PC-3 (cell line): ENCODE data around the gene COL4A1. TPM values are rescaled to one million over a fixed set of nuclear protein-coding genes. Genes with fewer than 3 reads are reported as not detected.

Experiments used
- ATAC-seq: fragments of 200-7000 bp; cut with Tn5 transposase; 2 replicates; pipeline ENCODE4 v1.9.1; 2020; ENCODE audit warnings: mild to moderate bottlenecking, moderate library complexity
- BruUV-seq: library from RNA; stranded (reverse); fragments of 400-500 nt; replicated peaks from 2 replicates; lab custom pipeline; 2021; lab: Mats Ljungman, UMichigan
- CTCF ChIA-PET: fragments of 300-600 bp; sonication (Branson Sonifier 250); formaldehyde crosslinking; loops from one replicate; lab custom pipeline; 2022; ENCODE audit warnings: antibody characterized with exemption; lab: Charles Lee
- POLR2A ChIA-PET: fragments of 300-600 bp; sonication (Branson Sonifier 250); formaldehyde crosslinking; loops from one replicate; lab custom pipeline; 2022; ENCODE audit warnings: antibody characterized with exemption; ENCODE audit not compliant: unreplicated experiment; lab: Charles Lee
- DNase-seq: peaks from one replicate; pipeline ENCODE4 v3.0.0-alpha.2; 2015
- H2AFZ ChIP-seq: fragments of 300-600 bp; sonication (generic); 2 replicates; pipeline ENCODE4 v1.6.0; 2016; ENCODE audit warnings: antibody characterized with exemption, low read length
- H3F3A ChIP-seq: fragments of 300-600 bp; sonication (generic); one replicate; pipeline ENCODE4 v1.6.0; 2017; ENCODE audit warnings: antibody characterized with exemption, low read length, control low read depth, mild to moderate bottlenecking; ENCODE audit not compliant: unreplicated experiment
- H3K27ac ChIP-seq: fragments of 300-600 bp; sonication (generic); 2 replicates; pipeline ENCODE4 v1.5.1; 2016; ENCODE audit warnings: mild to moderate bottlenecking, low read length
- H3K27me3 ChIP-seq: fragments of 300-600 bp; sonication (generic); 2 replicates; pipeline ENCODE4 v1.6.1; 2016; ENCODE audit warnings: low read length, mixed read lengths
- H3K36me3 ChIP-seq: fragments of 300-600 bp; sonication (generic); 2 replicates; pipeline ENCODE4 v1.6.1; 2016; ENCODE audit warnings: low read depth, mixed run types, low read length, mixed read lengths
- H3K4me1 ChIP-seq: fragments of 300-600 bp; sonication (generic); 2 replicates; pipeline ENCODE4 v1.5.1; 2016; ENCODE audit warnings: low read length; ENCODE audit not compliant: insufficient read depth
- H3K4me2 ChIP-seq: fragments of 300-600 bp; sonication (generic); 2 replicates; pipeline ENCODE4 v1.6.0; 2016; ENCODE audit warnings: low read length
- H3K4me3 ChIP-seq: fragments of 300-600 bp; sonication (generic); 2 replicates; pipeline ENCODE4 v1.5.1; 2016; ENCODE audit warnings: mild to moderate bottlenecking, low read length, mixed read lengths
- H3K79me2 ChIP-seq: fragments of 300-600 bp; sonication (generic); 2 replicates; pipeline ENCODE4 v1.6.1; 2017; ENCODE audit warnings: low read length, mixed read lengths
- H3K9ac ChIP-seq: fragments of 300-600 bp; sonication (generic); 2 replicates; pipeline ENCODE4 v1.6.0; 2016; ENCODE audit warnings: mild to moderate bottlenecking, low read length
- H3K9me2 ChIP-seq: fragments of 300-600 bp; sonication (generic); replicated peaks from 2 replicates; pipeline ENCODE4 v1.6.1; 2016; ENCODE audit warnings: mixed run types, low read length, mixed read lengths
- H3K9me3 ChIP-seq: fragments of 300-600 bp; sonication (generic); 2 replicates; pipeline ENCODE4 v1.6.1; 2016; ENCODE audit warnings: low read length, mixed read lengths
- H4K20me1 ChIP-seq: fragments of 300-600 bp; sonication (generic); 2 replicates; pipeline ENCODE4 v1.6.1; 2016; ENCODE audit warnings: low read length, mixed read lengths
- EZH2 ChIP-seq: fragments of 300-600 bp; sonication (generic); IDR thresholded peaks from one replicate; pipeline ENCODE4 v1.6.1; 2017; ENCODE audit warnings: antibody characterized with exemption, mild to moderate bottlenecking, low read length; ENCODE audit not compliant: unreplicated experiment
- EZH2phosphoT487 ChIP-seq: fragments of 300-600 bp; sonication (generic); IDR thresholded peaks from 2 replicates; pipeline ENCODE4 v1.6.1; 2018; ENCODE audit warnings: mild to moderate bottlenecking, antibody characterized with exemption, low read length, borderline replicate concordance
- intact Hi-C: fragments of 100-400 bp; cut with micrococcal nuclease; formaldehyde crosslinking; loops from 2 replicates; pipeline ENCODE4 v1.9.0; 2023
- total RNA-seq: library from RNA; depleted of rRNA; stranded (reverse); fragments of >200 nt; gene quantifications from 2 replicates; pipeline ENCODE4 v1.2.3, GENCODE V29; 2014
- TF ChIP-seq, protein P1 (sequence below): fragments of 300-600 bp; sonication (generic); conservative IDR thresholded peaks from 2 replicates; pipeline ENCODE4 v1.5.1; 2017; ENCODE audit warnings: antibody characterized with exemption, low read depth, mild to moderate bottlenecking, low read length

COL4A1 gene
- total RNA-seq, 1 experiment from 2014 or later: 48.7 TPM

- Histone ChIP-seq H3K4me1 (no peaks in the 10 kb centered on the region), H3K9me2 (no peaks in the 10 kb centered on the region), H3K9ac (no peak overlapping the region), H4K20me1 (no peaks in the 10 kb centered on the region), H3K4me2 (no peak overlapping the region), H3K27me3 (no peaks in the 10 kb centered on the region), H2AFZ (no peak overlapping the region), H3K27ac (no peak overlapping the region), H3K9me3 (no peaks in the 10 kb centered on the region), H3K79me2 (no peaks in the 10 kb centered on the region), H3K36me3 (no peaks in the 10 kb centered on the region), H3K4me3 (no peak overlapping the region), H3F3A (no peaks in the 10 kb centered on the region)
- TF ChIP-seq EZH2: no peak
- no peak for TF ChIP-seq EZH2phosphoT487
- TF ChIP-seq, protein P1, sequence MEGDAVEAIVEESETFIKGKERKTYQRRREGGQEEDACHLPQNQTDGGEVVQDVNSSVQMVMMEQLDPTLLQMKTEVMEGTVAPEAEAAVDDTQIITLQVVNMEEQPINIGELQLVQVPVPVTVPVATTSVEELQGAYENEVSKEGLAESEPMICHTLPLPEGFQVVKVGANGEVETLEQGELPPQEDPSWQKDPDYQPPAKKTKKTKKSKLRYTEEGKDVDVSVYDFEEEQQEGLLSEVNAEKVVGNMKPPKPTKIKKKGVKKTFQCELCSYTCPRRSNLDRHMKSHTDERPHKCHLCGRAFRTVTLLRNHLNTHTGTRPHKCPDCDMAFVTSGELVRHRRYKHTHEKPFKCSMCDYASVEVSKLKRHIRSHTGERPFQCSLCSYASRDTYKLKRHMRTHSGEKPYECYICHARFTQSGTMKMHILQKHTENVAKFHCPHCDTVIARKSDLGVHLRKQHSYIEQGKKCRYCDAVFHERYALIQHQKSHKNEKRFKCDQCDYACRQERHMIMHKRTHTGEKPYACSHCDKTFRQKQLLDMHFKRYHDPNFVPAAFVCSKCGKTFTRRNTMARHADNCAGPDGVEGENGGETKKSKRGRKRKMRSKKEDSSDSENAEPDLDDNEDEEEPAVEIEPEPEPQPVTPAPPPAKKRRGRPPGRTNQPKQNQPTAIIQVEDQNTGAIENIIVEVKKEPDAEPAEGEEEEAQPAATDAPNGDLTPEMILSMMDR: no peak
- POLR2A ChIA-PET: no interaction called here
- CTCF ChIA-PET: no interaction called here
- DNase-seq (no peak), ATAC-seq (no peak)
- BruUV-seq: no TSS peak
- intact Hi-C loops: no loop called here
Observed at GRCh38 chr13:110285991-110286832, 20.7 kb downstream of the COL4A1 start.

DNA sequence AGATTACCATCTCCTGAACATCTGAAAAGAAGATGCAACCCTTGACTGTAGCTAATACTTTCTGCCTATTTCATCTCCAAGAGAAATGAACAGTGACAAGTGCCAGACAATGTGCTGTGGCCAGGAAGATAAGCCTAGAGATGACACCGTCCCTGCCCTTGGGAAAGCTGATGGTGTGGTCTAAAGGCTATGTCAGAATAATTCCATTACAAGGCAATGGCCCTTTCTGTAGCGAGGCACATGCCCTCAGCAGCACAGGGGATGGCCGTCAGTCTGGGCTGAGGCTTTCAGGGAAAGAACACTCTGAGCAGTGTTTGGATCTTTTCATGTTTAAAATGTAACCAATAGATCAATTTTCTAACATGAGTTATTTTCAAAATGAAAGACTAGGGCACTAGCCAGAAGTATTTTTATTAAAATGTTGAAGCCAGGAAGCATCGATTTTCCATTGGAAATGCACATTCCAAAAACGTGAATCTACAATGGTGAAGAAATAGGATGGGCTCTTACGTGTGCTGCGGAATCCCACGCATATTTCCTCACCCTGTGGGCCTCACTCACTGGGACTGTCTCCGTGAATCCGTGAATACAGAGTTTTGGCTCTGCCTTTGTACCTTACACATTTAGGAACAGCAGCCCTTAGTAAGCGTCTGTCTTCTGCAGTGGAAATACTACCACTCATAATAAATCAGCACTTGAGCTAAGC, 22.0 kb downstream of the COL4A1 start:
- no peaks in the 10 kb centered on the region for H3K27me3 ChIP-seq
- H3K9ac ChIP-seq: no peak overlapping the region
- no peaks in the 10 kb centered on the region for H3F3A ChIP-seq
- no peaks in the 10 kb centered on the region for H4K20me1 ChIP-seq
- H3K4me3 ChIP-seq: no peak overlapping the region
- H3K79me2 ChIP-seq: no peaks in the 10 kb centered on the region
- H2AFZ ChIP-seq: no peak overlapping the region
- H3K9me3 ChIP-seq: no peaks in the 10 kb centered on the region
- H3K4me2 ChIP-seq: no peak overlapping the region
- no TSS peak for BruUV-seq
- DNase-seq (no peak), ATAC-seq (no peak)
- ChIA-PET POLR2A (interaction anchor here (0.5 kb wide), 1 partner anchor 10 kb away, joined by 26 read pairs; no protein-coding TSS in a partner anchor), CTCF (no interaction called here)
- H3K4me1 ChIP-seq: no peaks in the 10 kb centered on the region
- no peaks in the 10 kb centered on the region for H3K9me2 ChIP-seq
- no peak overlapping the region for H3K27ac ChIP-seq
- TF ChIP-seq EZH2: no peak
- TF ChIP-seq EZH2phosphoT487: no peak
- TF ChIP-seq, protein P1: no peak
- intact Hi-C loops: no loop called here
- H3K36me3 ChIP-seq: no peaks in the 10 kb centered on the region
